NB4 (cell line): Measurements from ENCODE around the gene ADAM8.

Source experiments
- CTCF ChIP-seq: IDR thresholded peaks from one replicate; pipeline ENCODE4 v1.5.1; 2012; ENCODE audit warnings: low read depth, low read length
- POLR2A ChIP-seq: IDR thresholded peaks from 2 replicates; pipeline ENCODE4 v1.6.1; 2011; ENCODE audit warnings: mild to moderate bottlenecking; ENCODE audit not compliant: insufficient read length; ENCODE audit errors: extremely low read depth

- no peak for TF ChIP-seq POLR2A
- no peak for TF ChIP-seq CTCF
Observed at GRCh38 chr10:133260895-133261725, 15.6 kb downstream of the ADAM8 start.
